Lung (tissue), 12 donors: ENCODE data around the gene CIDEA. TPM values are rescaled to one million over a fixed set of nuclear protein-coding genes. Genes with fewer than 3 reads are reported as not detected.

Experiments
- ATAC-seq: fragments of 200-7000 bp; cut with Tn5 transposase; one replicate; pipeline ENCODE4 v1.9.1; 2020; ENCODE audit warnings: moderate number of reproducible peaks; ENCODE audit not compliant: insufficient read depth, low FRiP score
- DNase-seq, 3 donors: peaks; one replicate each; pipeline ENCODE4 v3.0.0-alpha.2; 2013 to 2017
- H3K27ac ChIP-seq, 2 donors: one replicate each; pipeline ENCODE4 v1.5.1; 2013; ENCODE audit warnings: mild to moderate bottlenecking in 2 of 2, moderate library complexity in 2 of 2, control low read depth in 1 of 2, inconsistent platforms in 1 of 2, low read depth in 1 of 2, low read length in 1 of 2
- H3K27me3 ChIP-seq, 3 donors: one replicate each; pipeline ENCODE4 v1.5.1; 2013; ENCODE audit warnings: low read length in 2 of 3; ENCODE audit not compliant: control insufficient read depth in 3 of 3, insufficient read depth in 3 of 3
- H3K36me3 ChIP-seq, 4 donors: one replicate each; pipeline ENCODE4 v1.5.1; 2013; ENCODE audit warnings: low read length in 4 of 4, mild to moderate bottlenecking in 1 of 4, moderate library complexity in 1 of 4; ENCODE audit not compliant: control insufficient read depth in 4 of 4, insufficient read depth in 4 of 4
- H3K4me1 ChIP-seq, 5 donors: one replicate each; pipeline ENCODE4 v1.5.1; 2013; ENCODE audit warnings: low read length in 5 of 5, mild to moderate bottlenecking in 2 of 5, moderate library complexity in 1 of 5; ENCODE audit not compliant: control insufficient read depth in 5 of 5, insufficient read depth in 5 of 5
- H3K4me3 ChIP-seq: one replicate; pipeline ENCODE4 v1.5.1; 2013; ENCODE audit warnings: mild to moderate bottlenecking, control low read depth, moderate library complexity
- H3K9ac ChIP-seq, 2 donors: one replicate each; pipeline ENCODE4 v1.5.1; 2013; ENCODE audit warnings: low read length in 2 of 2, control low read depth in 1 of 2; ENCODE audit not compliant: insufficient read depth in 1 of 2
- H3K9me3 ChIP-seq, 4 donors: one replicate each; pipeline ENCODE4 v1.5.1; 2013; ENCODE audit warnings: low read length in 3 of 4, mild to moderate bottlenecking in 1 of 4, moderate library complexity in 1 of 4; ENCODE audit not compliant: control insufficient read depth in 4 of 4, insufficient read depth in 3 of 4
- CTCF ChIP-seq: IDR thresholded peaks from 2 replicates; pipeline ENCODE4 v1.5.1; 2012; ENCODE audit warnings: mild to moderate bottlenecking; ENCODE audit errors: control extremely low read depth, extremely low read depth
- WGBS, 2 donors: extraction: QIAGEN DNeasy Blood & Tissue Kit; methylation state at CpG; one replicate each; pipeline ENCODE4 v1.1.7; 2013; 5-methylcytosine and 5-hydroxymethylcytosine counted together
- polyA plus RNA-seq, 2 donors: library from polyadenylated mRNA; stranded (reverse); fragments of 200-250 nt; gene quantifications; one replicate each; pipeline ENCODE4 v1.2.1, GENCODE V29; 2013
- total RNA-seq, 2 donors: library from RNA; depleted of rRNA in 1 of 2; stranded (reverse); fragments of >200 nt in 1 of 2; gene quantifications; one replicate each; pipeline ENCODE4 v1.2.1, GENCODE V29; 2014 to 2021
- donor health status: control.
- donor health status: control.
- donor health status: Bipolar disorder and iron deficiency.
- donor health status: healthy.
- donor health status: DM: yes; HTN: yes; CAD: no.

CIDEA gene
- total and polyA plus RNA-seq, 4 donors = 1.2 TPM; not detected in 3

GRCh38 chr18:12310762-12311161 is 56.6 kb downstream of the CIDEA start:
- Histone ChIP-seq H3K36me3 (peaks cover 6 to 21% (median 18%) of the 10 kb centered on the region in 4 donors), H3K4me1 (peaks cover 5 to 29% (median 8%) of the 10 kb centered on the region in 5 donors), H3K27ac (peak overlapping the region in 1 of 2 donors; percentile 35), H3K9me3 (peaks cover 0 to 6% (median 1%) of the 10 kb centered on the region in 4 donors), H3K9ac (no peak overlapping the region), H3K4me3 (no peak overlapping the region), H3K27me3 (peaks cover 0 to 9% (median 3%) of the 10 kb centered on the region in 3 donors)
- 95 to 96% methylated on average over 6 of the region's 6 CpGs for WGBS, 2 donors
- DNase-seq = no peak
- TF ChIP-seq CTCF = no peak
- ATAC-seq = no peak

- Histone ChIP-seq H3K36me3 (peaks cover 8 to 23% (median 19%) of the 10 kb centered on the region in 4 donors), H3K27me3 (peaks cover 0 to 6% (median 3%) of the 10 kb centered on the region in 3 donors), H3K9me3 (peaks cover 0 to 6% (median 1%) of the 10 kb centered on the region in 4 donors), H3K9ac (no peak overlapping the region), H3K4me3 (no peak overlapping the region), H3K4me1 (peaks cover 0 to 42% (median 7%) of the 10 kb centered on the region in 5 donors), H3K27ac (no peak overlapping the region)
- TF ChIP-seq CTCF = no peak
- DNase-seq (no peak), ATAC-seq (no peak)
Measured at GRCh38 chr18:12312976-12313375, 58.8 kb downstream of the CIDEA start.

- Histone ChIP-seq H3K9ac (no peak overlapping the region), H3K36me3 (peaks cover 15 to 23% (median 19%) of the 10 kb centered on the region in 4 donors), H3K27me3 (peaks cover 0 to 5% (median 3%) of the 10 kb centered on the region in 3 donors), H3K27ac (no peak overlapping the region), H3K4me3 (no peak overlapping the region), H3K4me1 (peaks cover 0 to 44% (median 7%) of the 10 kb centered on the region in 5 donors), H3K9me3 (peaks cover 0 to 6% (median 1%) of the 10 kb centered on the region in 4 donors)
- ATAC-seq (no peak), DNase-seq (no peak)
- 89 to 92% methylated on average over 5 of the region's 5 CpGs for WGBS, 2 donors
- TF ChIP-seq CTCF = no peak
Measured at GRCh38 chr18:12313530-12314245, 59.5 kb downstream of the CIDEA start.
